GM19043 (cell line): ENCODE data around the gene TIMM29.

Source experiments
- ATAC-seq: cut with Tn5 transposase; IDR thresholded peaks from one replicate; pipeline ENCODE4 v1.9.1; 2021; ENCODE audit warnings: low read depth; ENCODE audit not compliant: unreplicated experiment

Gene TIMM29

GRCh38 chr19:10928563-10929401 is at the start of gene TIMM29, which contains the start of gene YIPF2:
TIMM29 (plus strand) TSS chr19:10928811; CDS start chr19:10928823, 12 bp downstream.
YIPF2 (minus strand) TSS chr19:10928639; CDS start chr19:10928410, 229 bp downstream.
- ATAC-seq, result peak; percentile 77

- no peak for ATAC-seq
Observed at GRCh38 chr19:10881403-10882107, 47.1 kb upstream of the TIMM29 start.

GRCh38 chr19:10882108-10882457 is 46.5 kb upstream of the TIMM29 start:
- no peak for ATAC-seq

- ATAC-seq, result no peak
Observed at GRCh38 chr19:10884274-10884673, 44.3 kb upstream of the TIMM29 start.

GRCh38 chr19:10885201-10886169 is 43.1 kb upstream of the TIMM29 start:
- ATAC-seq, result no peak

- ATAC-seq, result no peak
Observed at GRCh38 chr19:10887616-10888367, 40.8 kb upstream of the TIMM29 start.

- ATAC-seq, result no peak
Observed at GRCh38 chr19:10888421-10888866, 40.2 kb upstream of the TIMM29 start.

- no peak for ATAC-seq
Observed at GRCh38 chr19:10889880-10890279, 38.7 kb upstream of the TIMM29 start.

GRCh38 chr19:10891405-10892086 is 37.1 kb upstream of the TIMM29 start:
- ATAC-seq, result no peak

- no peak for ATAC-seq
Observed at GRCh38 chr19:10892256-10892655, 36.4 kb upstream of the TIMM29 start.

- ATAC-seq, result no peak
Observed at GRCh38 chr19:10894911-10895213, 33.7 kb upstream of the TIMM29 start.

- no peak for ATAC-seq
Observed at GRCh38 chr19:10895363-10895762, 33.2 kb upstream of the TIMM29 start.

- ATAC-seq, result no peak
Observed at GRCh38 chr19:10895920-10896319, 32.7 kb upstream of the TIMM29 start.

GRCh38 chr19:10896851-10897526 is 31.6 kb upstream of the TIMM29 start:
- no peak for ATAC-seq

GRCh38 chr19:10898633-10899032 is 30.0 kb upstream of the TIMM29 start:
- ATAC-seq, result no peak

- no peak for ATAC-seq
Observed at GRCh38 chr19:10899151-10899653, 29.4 kb upstream of the TIMM29 start.

GRCh38 chr19:10907925-10908324 is 20.7 kb upstream of the TIMM29 start:
- ATAC-seq, result no peak

GRCh38 chr19:10908380-10908960 is 20.1 kb upstream of the TIMM29 start:
- ATAC-seq, result no peak
